GM12878 (cell line): Measurements from ENCODE around the gene HIBCH. TPM values are rescaled to one million over a fixed set of nuclear protein-coding genes. Genes with fewer than 3 reads are reported as not detected.

Source experiments
- ATAC-seq: fragments of 200-7000 bp; cut with Tn5 transposase; 3 replicates; pipeline ENCODE4 v1.9.1; 2020; ENCODE audit warnings: mild to moderate bottlenecking, moderate library complexity
- BruUV-seq: library from RNA; stranded (reverse); fragments of 400-500 nt; replicated peaks from 2 replicates; lab custom pipeline; 2021; lab: Mats Ljungman, UMichigan
- CTCF ChIA-PET: fragments of 300-600 bp; sonication (Branson Sonifier 250); formaldehyde crosslinking; extraction: SDS; loops from one replicate; lab custom pipeline; 2021; ENCODE audit warnings: inconsistent platforms; lab: Yijun Ruan, JAX
- POLR2A ChIA-PET: fragments of 350-600 bp; formaldehyde crosslinking; extraction: SDS; loops from one replicate; lab custom pipeline; 2021; ENCODE audit warnings: inconsistent platforms; lab: Charles Lee
- RAD21 ChIA-PET: fragments of 300-600 bp; sonication (Branson Sonifier 250); formaldehyde crosslinking; loops from one replicate; lab custom pipeline; 2023; ENCODE audit warnings: antibody characterized with exemption; ENCODE audit not compliant: unreplicated experiment; lab: Charles Lee
- SMC1A ChIA-PET: fragments of 300-600 bp; sonication (Branson Sonifier 250); formaldehyde crosslinking; loops from one replicate; lab custom pipeline; 2023; ENCODE audit not compliant: unreplicated experiment, uncharacterized antibody; lab: Charles Lee
- DNase-seq: peaks from one replicate; pipeline ENCODE4 v3.0.0-alpha.2; 2011; ENCODE audit warnings: low read depth, low spot score
- FAIRE-seq: peaks from 3 replicates; lab custom pipeline; 2011; peaks lifted over from hg19 to GRCh38; lab: Jason Lieb, UNC
- H2AFZ ChIP-seq: 2 replicates; pipeline ENCODE4 v1.6.0; 2011; ENCODE audit warnings: low read depth, low read length, control low read depth; ENCODE audit not compliant: control insufficient read depth
- H3K27ac ChIP-seq: 2 replicates; pipeline ENCODE4 v1.5.1; 2011; ENCODE audit warnings: control low read depth; ENCODE audit not compliant: control insufficient read depth, insufficient read depth
- H3K27me3 ChIP-seq, 2 experiments: replicated peaks in 1 of 2; 2 replicates each; pipeline versions ENCODE4 v1.6.0 to v1.6.1; 2011; ENCODE audit warnings: low read length in 1 of 2; ENCODE audit not compliant: control insufficient read depth in 2 of 2, insufficient read depth in 2 of 2
- H3K36me3 ChIP-seq, 2 experiments: 2 replicates each; pipeline ENCODE4 v1.5.1; 2011; ENCODE audit warnings: low read length in 1 of 2; ENCODE audit not compliant: control insufficient read depth in 2 of 2, insufficient read depth in 2 of 2
- H3K4me1 ChIP-seq: 2 replicates; pipeline ENCODE4 v1.6.1; 2011; ENCODE audit warnings: mild to moderate bottlenecking, low read length, moderate library complexity, mixed read lengths; ENCODE audit not compliant: control insufficient read depth, insufficient read depth
- H3K4me2 ChIP-seq: 2 replicates; pipeline ENCODE4 v1.6.0; 2011; ENCODE audit warnings: control low read depth; ENCODE audit not compliant: control insufficient read depth, insufficient read depth
- H3K4me3 ChIP-seq: fragments of 200-600 bp; sonication (generic); 2 replicates; pipeline ENCODE4 v1.5.1; 2016
- H3K79me2 ChIP-seq: 2 replicates; pipeline ENCODE4 v1.6.0; 2011; ENCODE audit warnings: low read length; ENCODE audit not compliant: control insufficient read depth, insufficient read depth
- H3K9ac ChIP-seq: 2 replicates; pipeline ENCODE4 v1.8.0; 2011; ENCODE audit warnings: low read length, control low read depth, mixed read lengths; ENCODE audit not compliant: control insufficient read depth, insufficient read depth
- H3K9me3 ChIP-seq: replicated peaks from 3 replicates; pipeline ENCODE4 v1.5.1; 2011; ENCODE audit warnings: mild to moderate bottlenecking, low read length; ENCODE audit not compliant: control insufficient read depth, insufficient read depth
- H4K20me1 ChIP-seq: 2 replicates; pipeline ENCODE4 v1.6.0; 2011; ENCODE audit not compliant: control insufficient read depth, insufficient read depth
- ATF3 ChIP-seq: IDR thresholded peaks from 2 replicates; pipeline ENCODE4 v1.6.1; 2011; ENCODE audit warnings: low read depth, mild to moderate bottlenecking, low read length, moderate library complexity, borderline replicate concordance; ENCODE audit errors: extremely low read depth
- BHLHE40 ChIP-seq, 2 experiments: fragments of 450-650 bp in 1 of 2; IDR thresholded peaks; 2 replicates each; pipeline ENCODE4 v1.6.1; 2011 to 2017; ENCODE audit warnings: low read depth in 2 of 2, borderline replicate concordance in 1 of 2, improper control_type of control experiment in 1 of 2, low read length in 1 of 2, mild to moderate bottlenecking in 1 of 2
- CHD2 ChIP-seq: IDR thresholded peaks from 2 replicates; pipeline ENCODE4 v1.6.1; 2011; ENCODE audit warnings: low read depth, low read length, improper control_type of control experiment, borderline replicate concordance
- CHD4 ChIP-seq: fragments of 200-600 bp; sonication (generic); IDR thresholded peaks from 2 replicates; pipeline ENCODE4 v1.6.1; 2016; ENCODE audit warnings: mild to moderate bottlenecking
- CTCF ChIP-seq, 3 experiments: IDR thresholded peaks in 2 of 3; conservative IDR thresholded peaks in 1 of 3; 2 replicates each; pipeline ENCODE4 v1.5.1; 2011; ENCODE audit warnings: low read depth in 3 of 3, low read length in 3 of 3, mild to moderate bottlenecking in 3 of 3, control low read depth in 2 of 3, moderate library complexity in 2 of 3, inconsistent platforms in 1 of 3, mixed read lengths in 1 of 3; ENCODE audit not compliant: control insufficient read depth in 2 of 3, insufficient read depth in 1 of 3; ENCODE audit errors: extremely low read depth in 1 of 3
- EED ChIP-seq: sonication (generic); IDR thresholded peaks from 2 replicates; pipeline ENCODE4 v1.6.1; 2016; ENCODE audit warnings: antibody characterized with exemption, low read depth
- EP300 ChIP-seq, 2 experiments: fragments of 150-350 bp in 1 of 2; IDR thresholded peaks; 2 replicates each; pipeline ENCODE4 v1.6.1; 2011 to 2012; ENCODE audit warnings: low read depth in 2 of 2, low read length in 2 of 2, borderline replicate concordance in 1 of 2, improper control_type of control experiment in 1 of 2, inconsistent platforms in 1 of 2; ENCODE audit not compliant: control insufficient read depth in 1 of 2
- IKZF1 ChIP-seq: fragments of 450-650 bp; conservative IDR thresholded peaks from 2 replicates; pipeline ENCODE4 v1.6.1; 2017; ENCODE audit warnings: antibody characterized with exemption, mild to moderate bottlenecking
- KDM1A ChIP-seq: fragments of 200-600 bp; sonication (generic); IDR thresholded peaks from 2 replicates; pipeline ENCODE4 v1.6.1; 2016; ENCODE audit warnings: borderline replicate concordance
- MTA3 ChIP-seq: IDR thresholded peaks from 2 replicates; pipeline ENCODE4 v1.6.1; 2012; ENCODE audit warnings: low read length, inconsistent platforms, borderline replicate concordance
- MYB ChIP-seq: fragments of 150-350 bp; IDR thresholded peaks from 2 replicates; pipeline ENCODE4 v1.6.1; 2014; ENCODE audit warnings: mild to moderate bottlenecking, low read depth, low read length, borderline replicate concordance
- NBN ChIP-seq: fragments of 450-650 bp; IDR thresholded peaks from 2 replicates; pipeline ENCODE4 v1.6.1; 2016
- NFXL1 ChIP-seq: fragments of 450-650 bp; IDR thresholded peaks from 2 replicates; pipeline ENCODE4 v1.6.1; 2017; ENCODE audit warnings: antibody characterized with exemption, mild to moderate bottlenecking, borderline replicate concordance
- NR2C1 ChIP-seq: fragments of 450-650 bp; IDR thresholded peaks from 2 replicates; pipeline ENCODE4 v1.6.1; 2017; ENCODE audit warnings: antibody characterized with exemption, mild to moderate bottlenecking, moderate library complexity
- PAX8 ChIP-seq: fragments of 450-650 bp; IDR thresholded peaks from 2 replicates; pipeline ENCODE4 v1.6.1; 2017; ENCODE audit warnings: mild to moderate bottlenecking, moderate library complexity
- RELA ChIP-seq: fragments of 450-650 bp; IDR thresholded peaks from 2 replicates; pipeline ENCODE4 v1.8.0; 2014; ENCODE audit warnings: borderline replicate concordance; ENCODE audit not compliant: partially characterized antibody
- ZBTB11 ChIP-seq: fragments of 450-650 bp; formaldehyde crosslinking; IDR thresholded peaks from 2 replicates; pipeline ENCODE4 v1.5.0; 2022; ENCODE audit warnings: mild to moderate bottlenecking, missing genetic modification characterization
- WGBS: methylation state at CpG from one replicate; pipeline ENCODE4 v1.1.6; 2016; ENCODE audit warnings: low lambda C conversion rate; ENCODE audit not compliant: insufficient replicate concordance, insufficient coverage; ENCODE audit errors: missing lambda C conversion rate; 5-methylcytosine and 5-hydroxymethylcytosine counted together
- in situ Hi-C: fragments of 300-500 bp; cut with MboI; formaldehyde crosslinking; loops from 9 replicates; pipeline ENCODE4 v1.14.3; 2018; ENCODE audit warnings: mixed read lengths
- intact Hi-C: fragments of 100-400 bp; cut with micrococcal nuclease; formaldehyde crosslinking; loops from one replicate; pipeline ENCODE4 v1.14.2; 2022; ENCODE audit not compliant: unreplicated experiment
- polyA plus RNA-seq, 11 experiments: library from polyadenylated mRNA; depleted of rRNA in 4 of 11; unstranded in 6 of 11; stranded (reverse) in 5 of 11; fragments of >200 nt; fragmentation: Nextera tagmentation in 4 of 11; fragmentation: Illumina TruSeq in 1 of 11; extraction: Ambion mirVana in 4 of 11; extraction: Trizol in 1 of 11; gene quantifications; 1 replicate in 1 of 11; 2 replicates in 10 of 11; pipeline versions ENCODE4 v1.2.1 to v1.2.3, GENCODE V29; 2011 to 2016; ENCODE audit warnings: inconsistent platforms in 2 of 11, missing spikeins in 2 of 11, low read depth in 1 of 11
- total RNA-seq, 4 experiments: library from RNA; depleted of rRNA in 3 of 4; stranded (reverse); fragments of >200 nt in 3 of 4; fragmentation: Illumina TruSeq in 1 of 4; extraction: Trizol in 1 of 4; gene quantifications; 2 replicates each; pipeline versions ENCODE4 v1.2.1 to v1.2.3, GENCODE V29; 2013 to 2021

HIBCH gene
- total and polyA plus RNA-seq, 10 of the 15 experiments (the other 5 are each of a cell fraction or from before 2014, with no cell fraction given): 22.3 to 81.0 (median 37.4) TPM

GRCh38 chr2:190308031-190308430 is 11.6 kb downstream of the HIBCH start:
- intact Hi-C loops (no loop called here), in situ Hi-C loops (no loop called here)
- Histone ChIP-seq H2AFZ (no peak overlapping the region), H3K27ac (no peak overlapping the region), H3K4me2 (no peak overlapping the region), H3K4me1 (no peaks in the 10 kb centered on the region), H3K27me3 (no peaks in the 10 kb centered on the region), H3K9ac (no peak overlapping the region), H3K36me3 (peaks cover 1 to 4% of the 10 kb centered on the region in 2 experiments; a peak in 3 of 4 replicates), H3K9me3 (no peaks in the 10 kb centered on the region; the same call in 2 of the 3 replicates), H3K79me2 (no peaks in the 10 kb centered on the region), H4K20me1 (no peaks in the 10 kb centered on the region), H3K4me3 (no peak overlapping the region)
- ChIA-PET SMC1A (no interaction called here), POLR2A (no interaction called here), RAD21 (no interaction called here), CTCF (interaction anchor here (1.0 to 2.5 kb wide), 3 partner anchors 11 to 219 kb away, joined by 3 to 6 read pairs (median 3); partner anchors contain the start of gene HIBCH)
- BruUV-seq: no TSS peak
- no peak for ATAC-seq
- 96% methylated on average over 1 of the region's 1 CpG for WGBS
- no peak for FAIRE-seq
- DNase-seq: no peak
- TF ChIP-seq IKZF1 (no peak), KDM1A (no peak), NR2C1 (no peak), BHLHE40 (IDR thresholded peaks at IDR 0.05; ENCODE audit: borderline replicate concordance in 1 of 2, low read depth in 2 of 2, low read length in 1 of 2) (no peak), MYB (no peak), CHD2 (no peak), RELA (no peak), EED (no peak), MTA3 (no peak), ATF3 (no peak), NFXL1 (no peak), ZBTB11 (CRISPR knock-in tag) (no peak), CHD4 (no peak), EP300 (IDR thresholded peaks at IDR 0.05; ENCODE audit: borderline replicate concordance in 1 of 2, control insufficient read depth in 1 of 2, low read depth in 2 of 2, low read length in 2 of 2) (no peak), NBN (no peak), CTCF (IDR thresholded peaks at IDR 0.05 in 2 of 3, conservative IDR thresholded peaks at IDR 0.05 in 1 of 3; ENCODE audit: control insufficient read depth in 2 of 3, extremely low read depth in 1 of 3, insufficient read depth in 1 of 3, low read depth in 3 of 3, low read length in 3 of 3) (no peak), PAX8 (no peak)
